GM18502 (cell line): ENCODE results near the gene UNC13C.
"Not testable (repeated sequence)": the region's sequence is repeated elsewhere in the genome, so short reads cannot be mapped to it uniquely, and the experiment has no call there.

ENCODE experiments used
- ATAC-seq: cut with Tn5 transposase; IDR thresholded peaks from one replicate; pipeline ENCODE4 v1.9.1; 2021; ENCODE audit warnings: mild to moderate bottlenecking; ENCODE audit not compliant: unreplicated experiment, poor library complexity

The UNC13C gene

GRCh38 chr15:54410481-54410880 lies 432.2 kb downstream of the UNC13C start:
- no peak for ATAC-seq

GRCh38 chr15:54424171-54424570 lies 445.9 kb downstream of the UNC13C start:
- no peak for ATAC-seq

DNA sequence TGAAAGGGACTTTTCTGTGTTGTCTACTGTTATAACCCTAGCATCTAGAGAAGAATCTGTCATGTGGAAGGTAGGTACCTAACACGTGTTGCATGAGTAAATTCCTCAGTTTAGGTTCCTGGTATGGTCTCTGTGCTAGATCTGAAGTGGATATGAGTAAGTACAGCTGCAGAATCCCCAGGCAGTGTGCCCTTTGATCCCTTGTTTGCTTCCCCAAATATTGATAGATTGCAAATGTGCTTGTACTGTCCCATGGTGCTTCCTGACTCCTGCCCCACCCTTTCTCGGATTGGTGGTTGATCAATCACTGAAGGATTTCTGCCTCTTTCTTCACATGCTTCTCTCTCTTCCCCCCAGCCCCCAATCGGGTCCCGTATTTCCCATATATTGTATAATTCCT lies 450.4 kb downstream of the UNC13C start:
- ATAC-seq: no peak

DNA sequence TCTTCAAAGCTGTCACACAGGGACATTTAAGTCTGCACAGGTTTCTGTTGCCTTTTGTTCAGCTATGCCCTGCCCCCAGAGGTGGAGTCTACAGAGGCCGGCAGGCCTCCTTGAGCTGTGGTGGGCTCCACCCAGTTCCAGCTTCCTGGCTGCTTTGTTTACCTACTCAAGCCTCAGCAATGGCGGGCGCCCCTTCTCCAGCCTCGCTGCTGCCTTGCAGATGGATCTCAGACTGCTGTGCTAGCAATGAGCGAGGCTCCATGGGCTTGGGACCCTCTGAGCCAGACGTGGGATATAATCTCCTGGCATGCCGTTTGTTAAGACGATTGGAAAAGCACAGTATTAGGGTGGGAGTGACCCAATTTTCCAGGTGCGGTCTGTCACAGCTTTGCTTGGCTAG lies 472.0 kb downstream of the UNC13C start:
- ATAC-seq: not testable (repeated sequence)

- no peak for ATAC-seq
These were observed 478.2 kb downstream of the UNC13C start for GRCh38 chr15:54456413-54456812.

DNA sequence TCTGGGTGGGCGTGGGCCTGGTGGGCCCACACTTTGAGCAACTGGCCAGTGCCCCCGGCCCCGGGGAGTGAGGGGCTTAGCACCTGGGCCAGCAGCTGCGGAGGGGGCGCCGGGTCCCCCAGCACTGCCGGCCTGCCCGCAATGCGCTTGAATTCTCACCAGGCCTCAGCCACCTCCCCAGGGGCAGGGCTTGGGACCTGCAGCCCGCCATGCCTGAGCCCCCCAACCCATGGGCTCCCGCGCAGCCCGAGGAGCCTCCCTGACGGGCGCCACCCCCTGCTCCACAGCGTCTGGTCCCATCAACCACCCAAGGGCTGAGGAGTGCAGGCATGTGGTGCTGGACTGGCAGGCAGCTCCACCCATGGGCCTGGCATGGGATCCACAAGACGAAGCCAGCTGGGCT lies 484.3 kb downstream of the UNC13C start:
- ATAC-seq: no peak

GRCh38 chr15:54481819-54482218 lies 503.6 kb downstream of the UNC13C start:
- no peak for ATAC-seq

GRCh38 chr15:54482251-54482650 lies 504.0 kb downstream of the UNC13C start:
- ATAC-seq: no peak

DNA sequence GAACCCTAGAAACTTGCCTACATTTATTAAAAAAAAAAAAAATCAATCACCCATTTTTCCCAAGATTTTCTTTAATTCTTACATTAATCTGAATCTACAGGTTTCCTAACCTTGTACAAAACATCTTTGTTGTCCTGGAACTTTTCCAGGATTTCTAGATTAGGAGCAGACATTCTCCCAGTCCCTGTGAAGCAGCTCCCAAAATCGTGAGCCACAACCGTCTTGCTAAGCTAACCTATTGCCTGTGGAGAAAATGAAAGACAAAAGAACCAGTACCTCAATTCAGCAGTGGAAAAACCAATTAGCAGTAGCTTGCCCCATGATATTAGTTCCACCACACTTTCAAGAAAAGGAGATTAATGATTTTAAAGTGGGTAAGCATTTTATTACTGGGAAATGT lies 522.1 kb downstream of the UNC13C start:
- ATAC-seq: no peak

DNA sequence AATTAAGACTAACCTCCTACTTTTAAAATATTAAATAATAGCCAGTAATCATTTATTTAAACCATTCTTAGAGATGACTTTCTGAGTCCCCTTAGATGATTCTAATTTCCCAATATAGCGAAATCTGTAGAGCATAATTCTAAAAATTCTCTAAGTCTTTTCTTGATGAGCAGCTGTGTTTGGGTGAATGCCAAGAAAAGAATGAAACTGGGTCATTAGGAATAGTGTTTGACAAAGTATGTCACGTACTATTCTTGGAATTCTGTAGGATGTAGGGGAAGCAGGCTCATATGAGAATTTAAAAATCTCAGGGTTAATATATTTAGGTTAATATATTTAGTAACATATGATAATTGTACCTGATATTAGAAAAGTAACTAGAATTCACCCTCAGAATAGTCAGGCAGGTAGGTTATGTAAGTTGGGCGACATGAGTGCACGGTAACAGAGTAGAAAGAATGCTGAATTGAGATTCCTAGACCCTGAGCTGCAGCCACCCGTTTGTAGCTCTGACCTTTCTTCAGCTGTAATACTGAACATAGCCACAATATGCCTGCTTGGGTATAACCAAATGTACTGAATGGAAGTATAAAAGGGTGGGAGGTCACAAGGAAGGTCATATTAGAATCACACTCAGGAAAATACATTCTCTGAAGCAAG lies 524.3 kb downstream of the UNC13C start:
- no peak for ATAC-seq

DNA sequence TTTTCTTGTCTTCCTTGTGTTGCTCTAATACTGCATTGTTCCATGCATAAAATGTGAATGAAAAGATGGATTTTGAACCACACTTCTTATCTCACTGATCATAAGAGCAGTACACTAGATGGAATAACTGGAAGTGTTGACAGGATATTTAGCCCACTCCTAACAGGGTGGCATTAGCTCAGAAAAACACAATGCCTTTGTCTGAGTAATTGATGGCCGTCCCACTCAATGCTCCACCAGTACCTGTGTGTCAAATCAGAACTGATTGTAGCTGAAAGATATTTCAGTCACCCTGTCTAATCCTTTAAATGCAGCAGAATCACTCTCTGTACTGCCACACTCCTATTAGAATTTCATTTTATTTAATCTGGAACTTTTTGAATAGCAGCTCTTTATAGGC lies 526.5 kb downstream of the UNC13C start:
- no peak for ATAC-seq

DNA sequence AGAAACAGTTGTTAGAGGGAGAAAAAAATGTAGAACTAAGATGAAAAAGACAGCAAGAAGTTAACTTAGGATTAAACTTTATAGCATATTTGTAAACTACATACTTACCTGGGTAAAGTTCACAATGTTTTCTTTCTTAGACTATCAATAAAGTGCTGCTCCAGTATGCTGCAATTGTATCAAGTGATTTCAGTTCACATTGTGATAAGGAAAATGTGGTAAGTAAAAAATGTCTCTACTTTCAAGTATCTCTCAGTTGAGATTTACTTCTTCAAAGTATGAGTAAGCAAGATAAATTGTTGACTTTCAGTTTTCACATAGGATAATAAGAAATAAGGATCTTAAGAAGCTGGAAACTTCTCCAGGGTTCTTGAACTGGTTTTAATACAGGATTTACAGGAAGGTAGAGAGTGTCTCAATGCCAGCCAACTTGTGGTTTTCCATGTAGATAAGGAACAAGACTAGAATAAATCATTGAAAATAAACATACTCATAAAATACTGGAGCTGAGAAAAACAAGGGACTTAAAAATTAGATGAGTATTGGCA lies 528.8 kb downstream of the UNC13C start:
- no peak for ATAC-seq

DNA sequence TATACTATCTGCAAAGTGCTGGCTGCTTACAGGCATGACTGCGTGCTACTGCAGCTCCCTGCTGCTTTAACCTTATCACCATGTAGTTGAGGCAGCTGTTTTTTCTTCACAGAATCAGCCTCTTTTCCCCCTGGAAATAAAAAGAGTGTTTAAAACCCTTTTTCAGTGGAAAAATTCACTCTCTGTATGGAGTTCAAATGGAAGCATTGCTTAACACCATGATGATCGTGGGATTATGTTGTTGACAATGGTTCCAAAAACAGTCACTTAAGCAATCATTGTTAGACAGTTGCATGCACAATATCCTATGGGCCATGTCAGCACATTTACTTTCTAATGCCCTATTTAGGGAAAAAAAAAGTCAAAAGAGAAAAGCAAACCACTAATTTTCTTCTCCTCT lies 536.4 kb downstream of the UNC13C start:
- no peak for ATAC-seq

DNA sequence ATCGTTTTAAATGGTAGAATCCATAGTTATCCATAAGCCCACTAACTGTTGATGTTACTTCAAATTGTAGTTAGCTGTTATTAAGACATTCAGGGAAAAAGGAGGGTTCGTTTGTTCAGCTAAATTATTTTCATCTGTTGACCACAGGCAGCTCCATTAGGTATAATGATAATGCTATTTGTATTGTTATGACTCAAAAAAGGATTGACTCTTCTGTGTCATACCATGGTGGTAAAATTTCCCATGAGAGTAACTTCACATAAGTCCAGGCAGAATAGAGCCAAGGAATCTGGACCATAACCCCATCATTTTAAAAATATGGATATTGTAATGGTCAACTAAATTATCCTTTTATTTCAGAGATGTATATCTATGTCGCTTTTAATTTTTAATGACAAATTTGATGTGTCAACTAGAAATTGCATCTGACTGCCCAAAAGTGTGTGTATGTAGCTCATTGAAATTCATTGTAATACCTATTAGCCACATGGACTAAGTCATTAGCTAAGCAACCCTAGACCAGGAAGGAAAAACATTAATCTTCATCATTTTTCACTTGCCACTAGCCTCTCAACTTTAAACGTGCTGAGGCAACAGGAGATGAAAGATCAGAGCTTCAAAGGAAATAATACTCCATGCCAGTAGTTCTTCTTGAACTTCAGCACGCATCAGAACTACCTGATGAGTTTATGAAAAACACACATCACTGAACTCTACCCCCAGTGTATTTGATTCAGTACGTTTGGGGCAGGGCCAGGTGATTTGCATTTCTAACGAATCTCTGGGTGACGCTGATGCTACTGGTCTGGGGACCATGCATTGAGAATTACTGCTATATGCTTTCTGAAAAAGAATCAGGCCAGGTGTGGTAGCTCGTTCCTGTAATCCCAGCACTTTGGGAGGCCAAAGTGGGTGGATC lies 537.7 kb downstream of the UNC13C start:
- no peak for ATAC-seq

GRCh38 chr15:54517366-54517765 lies 539.1 kb downstream of the UNC13C start:
- ATAC-seq: no peak

DNA sequence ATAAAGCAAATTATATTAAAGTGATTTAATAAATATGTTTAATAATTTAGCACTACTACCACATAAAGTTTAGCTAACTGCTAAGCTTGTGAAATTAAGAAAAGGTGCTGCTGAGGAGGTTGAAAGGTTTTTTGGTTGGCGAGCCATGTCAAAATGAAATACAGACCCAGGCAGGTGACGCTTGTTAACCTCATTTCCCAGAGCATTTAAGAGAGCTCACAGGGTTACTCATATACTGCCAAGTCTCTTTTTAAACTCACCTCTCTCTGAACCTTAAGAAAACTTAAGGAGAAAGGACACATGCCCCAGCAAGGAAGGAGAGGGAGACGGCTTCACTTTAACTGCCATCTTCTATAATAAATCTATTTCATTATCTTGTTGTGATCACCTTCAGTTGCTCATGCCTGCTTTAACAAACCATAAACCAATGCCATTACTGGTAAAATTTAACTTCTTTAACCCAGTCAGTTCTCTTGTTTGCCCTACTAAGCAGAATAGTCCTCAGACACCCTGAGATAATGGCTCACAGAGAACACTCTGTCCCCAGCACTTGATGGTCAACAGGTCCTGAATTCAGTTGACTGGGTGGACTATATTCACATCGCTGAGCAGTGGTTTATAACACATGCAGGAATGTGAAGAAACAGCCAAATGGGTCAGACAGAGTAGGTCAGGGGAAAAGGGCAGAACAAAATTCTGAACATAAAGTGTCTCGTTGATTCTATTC lies 540.1 kb downstream of the UNC13C start:
- ATAC-seq: no peak

- peak; percentile 90 for ATAC-seq
These were observed 541.3 kb downstream of the UNC13C start for GRCh38 chr15:54519577-54519976.

DNA sequence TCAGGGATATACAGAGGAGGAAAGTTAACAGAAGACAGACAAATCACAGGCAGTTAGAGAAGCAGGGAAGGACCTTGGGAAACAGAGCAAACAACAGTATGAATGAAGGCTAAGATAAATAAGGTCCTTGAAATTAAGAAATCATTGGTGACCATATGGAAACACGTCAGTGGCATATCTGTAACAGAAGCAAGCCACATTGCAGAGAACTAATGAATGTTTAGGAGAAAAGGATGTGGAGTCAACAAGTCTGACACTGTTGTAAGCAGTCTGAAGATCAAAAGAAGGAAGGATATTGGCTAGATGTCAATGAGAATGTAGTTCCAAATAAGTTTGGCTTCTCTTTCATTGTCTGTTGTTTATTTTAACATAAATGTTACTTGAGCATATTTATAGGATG lies 542.4 kb downstream of the UNC13C start:
- no peak for ATAC-seq

DNA sequence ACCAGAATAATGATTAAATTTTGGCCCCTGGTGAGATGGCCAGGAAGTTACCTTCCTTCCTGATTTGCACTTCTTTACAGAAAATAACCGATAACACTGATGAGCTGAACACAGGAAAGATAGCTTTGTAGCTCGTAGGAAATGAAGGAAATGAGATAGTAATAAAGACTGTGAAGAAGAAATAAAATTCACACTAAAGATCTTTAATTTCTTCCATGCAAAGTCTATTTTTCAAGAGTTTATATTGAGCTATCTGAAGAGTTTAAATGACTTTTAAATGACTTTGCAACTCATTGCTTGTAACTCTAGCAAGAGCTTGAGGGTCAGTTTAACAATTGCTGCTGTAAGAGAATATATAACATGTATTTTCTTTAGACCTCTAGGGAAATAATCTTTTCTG lies 543.0 kb downstream of the UNC13C start:
- no peak for ATAC-seq

DNA sequence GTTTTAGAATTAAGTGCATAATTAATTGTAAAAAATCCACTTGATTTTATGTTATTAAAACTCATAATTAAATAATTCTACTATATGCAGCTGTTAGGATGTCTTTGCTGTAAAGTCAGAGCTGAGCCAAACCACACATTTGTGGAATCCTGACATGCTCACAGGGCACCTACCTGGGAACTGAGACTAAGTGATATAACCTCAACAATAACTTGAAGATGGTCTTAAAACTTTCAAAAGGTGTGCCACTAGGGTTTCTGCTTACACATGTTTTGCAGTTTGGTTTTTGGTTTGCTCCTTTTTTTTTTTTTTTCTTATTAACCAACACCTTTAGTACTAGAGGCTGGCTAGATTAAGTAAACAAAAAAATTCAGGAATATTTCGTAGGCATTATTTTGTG lies 549.8 kb downstream of the UNC13C start:
- ATAC-seq: no peak

- ATAC-seq: no peak
These were observed 562.5 kb downstream of the UNC13C start for GRCh38 chr15:54540721-54541120.
